GM10248 (cell line): ENCODE measurements around the gene CRTAC1.

ENCODE experiments used
- CTCF ChIA-PET: fragments of 300-600 bp; sonication (Branson Sonifier 250); formaldehyde crosslinking; extraction: SDS; loops from one replicate; lab custom pipeline; 2021; ENCODE audit warnings: antibody characterized with exemption; lab: Yijun Ruan, JAX
- POLR2A ChIA-PET: fragments of 350-650 bp; sonication (Branson Sonifier 250); formaldehyde crosslinking; extraction: SDS; loops from one replicate; lab custom pipeline; 2020; ENCODE audit warnings: antibody characterized with exemption; lab: Yijun Ruan, JAX
- DNase-seq: peaks from one replicate; pipeline ENCODE4 v3.0.0; 2012; ENCODE audit errors: extremely low spot score
- TF ChIP-seq, protein P1 (sequence below): IDR thresholded peaks from 2 replicates; pipeline ENCODE4 v1.5.1; 2012; ENCODE audit warnings: mild to moderate bottlenecking, low read depth; ENCODE audit errors: extremely low read depth, missing control alignments, control extremely low read depth

The CRTAC1 gene

DNA sequence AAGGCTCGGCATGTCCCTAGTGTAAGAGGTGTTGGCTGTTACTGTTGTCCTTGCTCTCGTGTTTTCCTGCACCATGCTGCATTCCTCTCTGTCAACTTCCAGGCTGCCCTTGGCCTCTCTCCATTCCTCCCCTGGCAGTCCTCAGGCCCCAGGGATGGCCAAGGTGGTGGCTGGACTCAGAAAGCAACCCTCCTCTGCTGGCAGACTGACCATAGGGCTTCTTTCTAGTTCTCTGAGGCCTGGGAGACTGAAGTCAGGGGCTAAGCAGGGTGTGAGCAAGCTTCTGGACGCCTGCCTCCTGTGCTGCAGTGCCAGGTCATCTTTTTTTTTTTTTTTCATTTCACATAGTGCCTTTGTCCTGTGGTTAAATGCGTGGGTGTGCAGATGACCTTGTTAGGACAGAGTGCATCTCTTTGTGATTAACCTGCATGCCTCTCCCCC lies 108.8 kb downstream of the CRTAC1 start:
- no peak for DNase-seq
- TF ChIP-seq, protein P1, sequence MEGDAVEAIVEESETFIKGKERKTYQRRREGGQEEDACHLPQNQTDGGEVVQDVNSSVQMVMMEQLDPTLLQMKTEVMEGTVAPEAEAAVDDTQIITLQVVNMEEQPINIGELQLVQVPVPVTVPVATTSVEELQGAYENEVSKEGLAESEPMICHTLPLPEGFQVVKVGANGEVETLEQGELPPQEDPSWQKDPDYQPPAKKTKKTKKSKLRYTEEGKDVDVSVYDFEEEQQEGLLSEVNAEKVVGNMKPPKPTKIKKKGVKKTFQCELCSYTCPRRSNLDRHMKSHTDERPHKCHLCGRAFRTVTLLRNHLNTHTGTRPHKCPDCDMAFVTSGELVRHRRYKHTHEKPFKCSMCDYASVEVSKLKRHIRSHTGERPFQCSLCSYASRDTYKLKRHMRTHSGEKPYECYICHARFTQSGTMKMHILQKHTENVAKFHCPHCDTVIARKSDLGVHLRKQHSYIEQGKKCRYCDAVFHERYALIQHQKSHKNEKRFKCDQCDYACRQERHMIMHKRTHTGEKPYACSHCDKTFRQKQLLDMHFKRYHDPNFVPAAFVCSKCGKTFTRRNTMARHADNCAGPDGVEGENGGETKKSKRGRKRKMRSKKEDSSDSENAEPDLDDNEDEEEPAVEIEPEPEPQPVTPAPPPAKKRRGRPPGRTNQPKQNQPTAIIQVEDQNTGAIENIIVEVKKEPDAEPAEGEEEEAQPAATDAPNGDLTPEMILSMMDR = no peak
- ChIA-PET CTCF (interaction anchor here (1.4 to 8.4 kb wide), 3 partner anchors 10 to 121 kb away, joined by 4 to 193 read pairs (median 8); no protein-coding TSS in a partner anchor), POLR2A (no interaction called here)

DNA sequence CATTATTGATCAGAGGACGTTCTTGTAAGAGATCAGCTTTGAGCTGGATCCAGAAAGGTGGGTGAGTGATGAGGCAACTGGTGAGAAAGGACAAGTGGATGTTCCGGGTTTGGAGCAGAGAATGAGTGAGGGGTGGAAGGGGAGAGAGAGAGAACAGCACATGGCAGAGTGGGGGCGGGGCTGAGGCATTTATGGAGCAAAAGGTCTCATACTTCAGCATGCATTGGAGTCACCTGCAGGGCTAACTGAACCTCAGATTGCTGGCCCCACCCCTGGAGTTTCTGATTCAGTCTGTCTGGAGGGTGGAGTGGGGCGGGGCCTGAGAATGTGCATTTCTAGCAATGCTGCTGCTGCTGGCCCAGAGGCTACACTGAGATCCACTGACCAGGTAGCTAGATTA lies 109.6 kb downstream of the CRTAC1 start:
- POLR2A ChIA-PET = no interaction called here
- CTCF ChIA-PET = interaction anchor here (1.5 to 8.4 kb wide), 3 partner anchors 10 to 122 kb away, joined by 3 to 193 read pairs (median 8); no protein-coding TSS in a partner anchor
- DNase-seq = no peak
- TF ChIP-seq, protein P1 = no peak

DNA sequence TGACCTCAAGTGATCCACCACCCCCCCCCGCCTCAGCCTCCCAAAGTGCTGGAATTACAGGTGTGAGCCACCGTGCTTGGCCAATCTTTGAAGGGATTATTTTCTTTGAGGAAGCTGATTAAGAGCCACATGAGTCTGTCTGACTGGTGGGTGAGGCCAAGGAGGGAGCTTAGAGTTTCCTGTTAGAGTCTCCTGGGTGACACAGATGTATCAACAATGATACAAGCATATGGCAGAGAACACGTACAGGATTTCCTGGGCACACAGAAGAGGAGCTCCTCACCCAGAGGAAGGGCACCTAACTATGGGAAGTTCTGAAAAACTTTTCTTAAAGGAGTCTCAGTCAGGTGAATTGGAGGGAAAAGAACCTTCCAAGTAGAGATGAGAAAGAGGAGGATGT lies 111.4 kb downstream of the CRTAC1 start:
- ChIA-PET CTCF (interaction anchor here (1.0 to 8.4 kb wide), 2 partner anchors 17 to 124 kb away, joined by 3 to 193 read pairs; no protein-coding TSS in a partner anchor), POLR2A (no interaction called here)
- DNase-seq = no peak
- TF ChIP-seq, protein P1 = no peak

DNA sequence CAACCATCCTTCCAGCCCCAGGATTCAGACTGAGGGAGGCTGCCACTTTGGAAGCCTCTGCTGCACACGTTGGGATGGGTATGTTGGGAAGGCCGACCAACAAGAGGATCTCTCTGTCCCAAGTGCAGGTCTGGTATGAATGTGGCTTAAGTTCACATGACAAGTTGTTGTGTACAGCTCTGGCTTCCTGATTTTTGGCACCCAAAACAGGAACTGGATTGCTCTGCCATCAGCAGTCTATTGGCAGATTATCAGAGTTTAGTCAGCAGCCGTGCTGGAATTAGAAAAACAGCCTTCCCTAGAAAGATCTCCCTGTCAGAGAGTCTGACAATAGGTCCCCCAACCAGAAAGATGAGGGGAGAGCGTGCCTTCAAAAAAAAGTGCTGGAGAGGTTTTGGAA lies 113.8 kb downstream of the CRTAC1 start:
- no peak for DNase-seq
- POLR2A ChIA-PET = no interaction called here
- TF ChIP-seq, protein P1 = no peak
- CTCF ChIA-PET = interaction anchor here (1.3 to 8.4 kb wide), 4 partner anchors 12 to 390 kb away, joined by 3 to 193 read pairs (median 29); no protein-coding TSS in a partner anchor

DNA sequence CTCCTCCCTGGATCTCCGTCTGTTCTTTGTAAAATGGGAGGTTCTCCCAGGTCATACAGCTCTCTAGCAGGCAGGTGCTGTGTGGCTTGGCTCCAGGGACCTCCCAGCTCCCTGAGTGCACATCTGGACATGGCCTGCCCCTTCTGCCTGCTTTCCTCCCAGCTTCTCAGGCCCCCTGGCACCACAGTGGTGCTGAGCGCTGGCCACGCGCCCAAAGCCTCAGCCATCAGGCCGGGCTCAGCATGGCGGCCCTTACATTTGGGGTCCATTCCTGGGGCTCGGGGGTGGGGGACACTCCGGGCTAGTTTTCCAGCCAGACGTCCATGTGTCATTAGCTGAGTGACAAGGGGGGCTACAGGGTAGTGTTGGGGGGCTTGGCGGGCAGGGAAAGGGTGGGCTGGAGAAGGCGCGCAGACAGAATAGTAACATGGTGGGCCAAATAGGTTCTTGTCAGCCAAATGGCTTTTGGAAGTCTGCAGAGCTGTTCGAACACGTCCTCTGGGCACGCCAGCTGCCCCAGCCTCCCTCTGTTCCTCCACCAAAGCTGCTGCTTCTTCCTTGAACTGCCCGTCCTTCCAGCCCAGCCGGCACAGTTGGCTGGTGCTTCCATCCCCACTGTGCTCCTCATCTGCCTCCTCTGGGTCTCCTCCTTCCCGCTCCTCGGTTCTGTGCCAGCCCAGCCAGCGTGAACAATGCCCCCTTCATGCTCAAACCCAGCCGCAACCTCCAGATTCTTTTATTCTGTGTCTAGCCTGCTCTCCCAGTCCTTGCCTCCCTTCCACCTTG lies 114.9 kb downstream of the CRTAC1 start:
- ChIA-PET POLR2A (no interaction called here), CTCF (interaction anchor here (1.0 to 8.4 kb wide), 27 partner anchors 9 to 1331 kb away, joined by 3 to 193 read pairs (median 5); no protein-coding TSS in a partner anchor)
- TF ChIP-seq, protein P1 = no peak
- no peak for DNase-seq

DNA sequence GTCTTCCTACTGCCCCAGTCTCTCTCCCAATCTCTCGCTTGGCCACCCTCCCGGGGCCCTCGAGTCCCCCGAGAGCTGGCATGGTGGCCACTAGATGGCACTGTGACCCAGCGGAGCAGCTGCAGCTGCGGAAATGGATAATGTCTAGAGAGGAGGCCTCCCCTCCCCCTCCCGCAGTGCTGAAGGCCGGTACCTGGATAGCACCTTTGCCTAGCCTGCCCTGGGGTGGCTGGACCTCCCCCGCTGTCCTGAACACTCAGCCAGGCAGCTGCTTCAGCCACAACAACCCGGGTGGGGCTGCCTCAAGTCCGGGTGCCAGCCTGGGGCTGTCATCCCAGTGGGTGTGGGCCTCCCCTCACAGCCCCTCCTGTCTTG lies 115.6 kb downstream of the CRTAC1 start:
- TF ChIP-seq, protein P1 = peak; percentile 89
- ChIA-PET CTCF (interaction anchor here (0.8 to 8.4 kb wide), 29 partner anchors 9 to 1332 kb away, joined by 3 to 193 read pairs (median 5); no protein-coding TSS in a partner anchor), POLR2A (no interaction called here)
- peak; percentile 85 for DNase-seq
